ENCODE data around the gene GATAD2A. TPM values are rescaled to one million over a fixed set of nuclear protein-coding genes. Genes with fewer than 3 reads are reported as not detected.
A peak's percentile ranks its signal among the peaks of the same experiment; 100 is the strongest.

GATAD2A gene
- total and polyA plus RNA-seq, 9 of the 15 experiments (the other 6 are each of a cell fraction or from before 2014, with no cell fraction given), result 2.4 to 226 (median 44.2) TPM

- Histone ChIP-seq H3K4me2 (ENCODE audit: insufficient read depth, low read length) (no peak overlapping the region), H3K79me2 (ENCODE audit: control insufficient read depth, insufficient read depth, low read length) (no peaks in the 10 kb centered on the region), H3K9me3 (replicated peaks; ENCODE audit: control insufficient read depth, insufficient read depth, low read depth, low read length) (no peaks in the 10 kb centered on the region), H3K9ac (ENCODE audit: insufficient read depth in 1 of 2, low read depth in 2 of 2, low read length in 2 of 2) (peak overlapping the region in 1 of 2 experiments; percentile 69; a peak in 2 of 4 replicates), H3K27ac (ENCODE audit: extremely low read depth, low read depth, low read length) (no peak overlapping the region), H3K27me3 (ENCODE audit: control insufficient read depth in 2 of 2, insufficient read depth in 2 of 2, low read length in 2 of 2) (no peaks in the 10 kb centered on the region), H2AFZ (ENCODE audit: low read depth, low read length) (no peak overlapping the region), H3K9me1 (ENCODE audit: control insufficient read depth, insufficient read depth, low read length) (no peaks in the 10 kb centered on the region), H3K36me3 (ENCODE audit: control insufficient read depth, insufficient read depth, low read length) (peaks cover 4% of the 10 kb centered on the region; the same call in 1 of the 3 replicates), H3K4me1 (replicated peaks in 1 of 2; ENCODE audit: control insufficient read depth in 2 of 2, insufficient read depth in 2 of 2, low read length in 2 of 2) (peaks cover 9 to 27% of the 10 kb centered on the region in 2 experiments; a peak in 4 of 5 replicates), H4K20me1 (replicated peaks; ENCODE audit: control insufficient read depth, insufficient read depth, low read length) (no peaks in the 10 kb centered on the region), H3K4me3 (no peak overlapping the region)
- no peak for ATAC-seq
- no TSS peak for BruUV-seq (replicated peaks)
- intact Hi-C loops (cut with micrococcal nuclease) (loop anchor here (5.0 kb wide), 1 partner anchor 175 kb away; no protein-coding TSS in a partner anchor), in situ Hi-C loops (cut with MboI) (no loop called here)
- no peak for DNase-seq (ENCODE audit: extremely low read depth in 1 of 4, low spot score in 3 of 4)
- FAIRE-seq, result no peak
- POLR2A ChIA-PET, result interaction anchor here (0.6 to 3.5 kb wide), 5 partner anchors 13 to 128 kb away, joined by 3 to 11 read pairs (median 3); no protein-coding TSS in a partner anchor
- CTCF ChIA-PET (ENCODE audit: low intra/inter-chr PET ratio), result interaction anchor here (2.0 kb wide), 1 partner anchor 128 kb away, joined by 7 read pairs; no protein-coding TSS in a partner anchor
- 90% methylated on average over 3 of the region's 4 CpGs for WGBS (ENCODE audit: insufficient coverage, low coverage, missing lambda C conversion rate)
- TF ChIP-seq ARID4B (CRISPR knock-in tag; IDR thresholded peaks at IDR 0.05) (no peak), USF2 (CRISPR knock-in tag; IDR thresholded peaks at IDR 0.05) (no peak), ZNF12 (CRISPR knock-in tag; IDR thresholded peaks at IDR 0.05) (0 out of 2 replicates have a peak, but pooled peaks have one; percentile 29), BRD4 (IDR thresholded peaks at IDR 0.05) (no peak)
These were observed 43.4 kb upstream of the GATAD2A start for GRCh38 chr19:19362075-19362474.
